Body of pancreas (tissue), 4 donors: ENCODE measurements around the gene ANXA3.

ENCODE experiments used
- POLR2A ChIP-seq, 3 donors: fragments of 450-650 bp; IDR thresholded peaks; one replicate each; pipeline ENCODE4 v1.6.1; 2016; ENCODE audit warnings: antibody characterized with exemption in 3 of 3, mild to moderate bottlenecking in 2 of 3
- TF ChIP-seq, protein P1 (sequence below), 7 experiments: fragments of 450-650 bp in 4 of 7; fragments of 200-600 bp in 3 of 7; sonication (generic) in 3 of 7; IDR thresholded peaks; one replicate each; pipeline ENCODE4 v1.5.1; 2016 to 2019; ENCODE audit warnings: antibody characterized with exemption in 7 of 7

DNA sequence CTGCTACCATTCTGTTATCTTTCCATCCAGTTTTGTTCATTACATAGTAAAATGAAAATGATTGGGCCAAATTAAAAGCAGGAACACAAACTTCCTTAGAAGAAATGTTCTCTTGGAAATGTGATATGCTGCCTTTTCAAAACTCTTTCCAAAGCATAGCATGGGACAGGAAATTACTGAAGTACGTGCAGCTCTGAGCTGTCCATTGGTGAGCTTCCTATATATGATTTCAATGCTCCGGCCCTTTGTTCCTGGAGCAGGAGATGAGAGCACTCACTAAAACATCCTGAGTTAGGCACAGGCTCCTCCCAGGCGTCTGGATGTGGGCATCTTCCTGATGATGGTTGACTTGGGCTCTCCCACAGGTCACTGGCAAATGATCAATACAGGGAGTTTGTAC is 33.0 kb upstream of the ANXA3 start:
- TF ChIP-seq, protein P1, sequence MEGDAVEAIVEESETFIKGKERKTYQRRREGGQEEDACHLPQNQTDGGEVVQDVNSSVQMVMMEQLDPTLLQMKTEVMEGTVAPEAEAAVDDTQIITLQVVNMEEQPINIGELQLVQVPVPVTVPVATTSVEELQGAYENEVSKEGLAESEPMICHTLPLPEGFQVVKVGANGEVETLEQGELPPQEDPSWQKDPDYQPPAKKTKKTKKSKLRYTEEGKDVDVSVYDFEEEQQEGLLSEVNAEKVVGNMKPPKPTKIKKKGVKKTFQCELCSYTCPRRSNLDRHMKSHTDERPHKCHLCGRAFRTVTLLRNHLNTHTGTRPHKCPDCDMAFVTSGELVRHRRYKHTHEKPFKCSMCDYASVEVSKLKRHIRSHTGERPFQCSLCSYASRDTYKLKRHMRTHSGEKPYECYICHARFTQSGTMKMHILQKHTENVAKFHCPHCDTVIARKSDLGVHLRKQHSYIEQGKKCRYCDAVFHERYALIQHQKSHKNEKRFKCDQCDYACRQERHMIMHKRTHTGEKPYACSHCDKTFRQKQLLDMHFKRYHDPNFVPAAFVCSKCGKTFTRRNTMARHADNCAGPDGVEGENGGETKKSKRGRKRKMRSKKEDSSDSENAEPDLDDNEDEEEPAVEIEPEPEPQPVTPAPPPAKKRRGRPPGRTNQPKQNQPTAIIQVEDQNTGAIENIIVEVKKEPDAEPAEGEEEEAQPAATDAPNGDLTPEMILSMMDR (IDR thresholded peaks at IDR 0.05), result no peak
- no peak for TF ChIP-seq POLR2A (IDR thresholded peaks at IDR 0.05)
